HG02678 (cell line): ENCODE measurements around the gene XRCC5.

Source experiments
- ATAC-seq: cut with Tn5 transposase; IDR thresholded peaks from one replicate; pipeline ENCODE4 v1.9.1; 2021; ENCODE audit warnings: mild to moderate bottlenecking, moderate library complexity; ENCODE audit not compliant: unreplicated experiment

XRCC5 gene

GRCh38 chr2:216222650-216223352, 113.7 kb downstream of the XRCC5 start:
- ATAC-seq: peak; percentile 72

- ATAC-seq: no peak
Observed at GRCh38 chr2:216224388-216224787, 115.2 kb downstream of the XRCC5 start.

- no peak for ATAC-seq
Observed at GRCh38 chr2:216229277-216229914, 120.2 kb downstream of the XRCC5 start.

GRCh38 chr2:216231867-216232266, 122.7 kb downstream of the XRCC5 start:
- ATAC-seq: no peak

- no peak for ATAC-seq
Observed at GRCh38 chr2:216232721-216233120, 123.6 kb downstream of the XRCC5 start.

- no peak for ATAC-seq
Observed at GRCh38 chr2:216233281-216233995, 124.3 kb downstream of the XRCC5 start.

- no peak for ATAC-seq
Observed at GRCh38 chr2:216234106-216234505, 125.0 kb downstream of the XRCC5 start.

GRCh38 chr2:216235462-216235861, 126.3 kb downstream of the XRCC5 start:
- ATAC-seq: no peak

GRCh38 chr2:216235896-216236295, 126.7 kb downstream of the XRCC5 start:
- no peak for ATAC-seq

- no peak for ATAC-seq
Observed at GRCh38 chr2:216236486-216236885, 127.3 kb downstream of the XRCC5 start.

GRCh38 chr2:216242365-216242764, 133.2 kb downstream of the XRCC5 start:
- ATAC-seq: no peak

GRCh38 chr2:216243026-216243425, 133.9 kb downstream of the XRCC5 start:
- ATAC-seq: no peak

- no peak for ATAC-seq
Observed at GRCh38 chr2:216245391-216245975, 136.3 kb downstream of the XRCC5 start.

- ATAC-seq: no peak
Observed at GRCh38 chr2:216246766-216247165, 137.6 kb downstream of the XRCC5 start.
